H1 (cell line): ENCODE data around the gene FCAMR. TPM values are rescaled to one million over a fixed set of nuclear protein-coding genes. Genes with fewer than 3 reads are reported as not detected.

Experiments
- CTCF ChIA-PET: fragments of 300-600 bp; sonication (Branson Sonifier 250); formaldehyde crosslinking; loops from one replicate; lab custom pipeline; 2021; ENCODE audit not compliant: partially characterized antibody; lab: Charles Lee
- POLR2A ChIA-PET: fragments of 300-600 bp; sonication (Branson Sonifier 250); formaldehyde crosslinking; loops from one replicate; lab custom pipeline; 2021; ENCODE audit warnings: inconsistent platforms; ENCODE audit not compliant: partially characterized antibody; lab: Charles Lee
- DNase-seq, 2 experiments: peaks; one replicate each; pipeline versions ENCODE4 v3.0.0 to v3.0.0-alpha.2; 2010 to 2022; ENCODE audit warnings: low spot score in 2 of 2, low read depth in 1 of 2, mixed read lengths in 1 of 2
- FAIRE-seq: peaks from 2 replicates; lab custom pipeline; 2011; peaks lifted over from hg19 to GRCh38; lab: Jason Lieb, UNC
- H2AFZ ChIP-seq: 2 replicates; pipeline ENCODE4 v1.8.1; 2012; ENCODE audit warnings: low read length, inconsistent platforms
- H2AK5ac ChIP-seq: 2 replicates; pipeline ENCODE4 v1.6.1; 2013; ENCODE audit warnings: low read depth, low read length
- H2BK120ac ChIP-seq: replicated peaks from 2 replicates; pipeline ENCODE3; 2013; ENCODE audit warnings: low read depth, low read length, inconsistent platforms
- H2BK12ac ChIP-seq: 2 replicates; pipeline ENCODE4 v1.6.1; 2013; ENCODE audit warnings: low read depth, low read length
- H2BK15ac ChIP-seq: 2 replicates; pipeline ENCODE4 v1.6.1; 2013; ENCODE audit warnings: low read length
- H2BK20ac ChIP-seq: 2 replicates; pipeline ENCODE4 v1.6.1; 2013; ENCODE audit warnings: low read length
- H2BK5ac ChIP-seq: 2 replicates; pipeline ENCODE4 v1.6.1; 2013; ENCODE audit warnings: low read depth, low read length
- H3K14ac ChIP-seq: 2 replicates; pipeline ENCODE4 v1.6.1; 2013; ENCODE audit warnings: inconsistent platforms; ENCODE audit not compliant: insufficient read length
- H3K18ac ChIP-seq: 2 replicates; pipeline ENCODE4 v1.6.1; 2013; ENCODE audit warnings: low read length; ENCODE audit errors: extremely low read depth
- H3K23ac ChIP-seq: 2 replicates; pipeline ENCODE4 v1.6.1; 2013; ENCODE audit warnings: inconsistent platforms; ENCODE audit not compliant: insufficient read length
- H3K23me2 ChIP-seq: 2 replicates; pipeline ENCODE4 v1.6.1; 2013; ENCODE audit warnings: low read depth, low read length
- H3K27ac ChIP-seq: 2 replicates; pipeline ENCODE4 v1.6.1; 2011; ENCODE audit warnings: low read depth, low read length, inconsistent platforms
- H3K27me3 ChIP-seq, 4 experiments: replicated peaks in 1 of 4; 1 replicate in 1 of 4; 2 replicates in 3 of 4; pipeline versions ENCODE4 v1.6.1 to v1.8.1; 2011 to 2013; ENCODE audit warnings: low read length in 3 of 4, mild to moderate bottlenecking in 3 of 4, inconsistent platforms in 2 of 4, mixed read lengths in 2 of 4, moderate library complexity in 1 of 4; ENCODE audit not compliant: control insufficient read depth in 3 of 4, insufficient read depth in 3 of 4; ENCODE audit errors: extremely low read depth in 1 of 4
- H3K36me3 ChIP-seq, 4 experiments: 2 replicates each; pipeline versions ENCODE4 v1.6.1 to v1.8.1; 2011 to 2013; ENCODE audit warnings: mild to moderate bottlenecking in 4 of 4, low read length in 3 of 4, moderate library complexity in 2 of 4, control low read depth in 1 of 4, inconsistent platforms in 1 of 4; ENCODE audit not compliant: insufficient read depth in 4 of 4, control insufficient read depth in 2 of 4
- H3K4ac ChIP-seq: replicated peaks from 2 replicates; pipeline ENCODE3; 2013; ENCODE audit warnings: low read length, low read depth, mixed read lengths, inconsistent platforms; ENCODE audit not compliant: insufficient read length
- H3K4me1 ChIP-seq, 4 experiments: replicated peaks in 1 of 4; 1 replicate in 1 of 4; 2 replicates in 3 of 4; pipeline versions ENCODE4 v1.6.1 to v1.8.1; 2011 to 2013; ENCODE audit warnings: low read length in 3 of 4, inconsistent platforms in 2 of 4, mixed read lengths in 1 of 4; ENCODE audit not compliant: insufficient read depth in 4 of 4, control insufficient read depth in 3 of 4
- H3K4me2 ChIP-seq, 2 experiments: 2 replicates each; pipeline versions ENCODE4 v1.6.1 to v1.8.1; 2011 to 2013; ENCODE audit warnings: low read depth in 2 of 2, low read length in 2 of 2, control low read depth in 1 of 2, inconsistent platforms in 1 of 2, mild to moderate bottlenecking in 1 of 2; ENCODE audit not compliant: insufficient read depth in 1 of 2
- H3K4me3 ChIP-seq, 4 experiments: fragments of 200-600, 300-600 bp in 1 of 4; sonication (generic), shearing (Covaris generic), sonication (Bioruptor Twin) in 1 of 4; 2 replicates each; pipeline versions ENCODE4 v1.5.1 to v1.8.1; 2011 to 2016; ENCODE audit warnings: low read length in 4 of 4, low read depth in 3 of 4, control low read depth in 2 of 4, inconsistent platforms in 2 of 4, mild to moderate bottlenecking in 2 of 4, mixed read lengths in 1 of 4, moderate library complexity in 1 of 4; ENCODE audit not compliant: insufficient read depth in 2 of 4; ENCODE audit errors: extremely low read depth in 1 of 4
- H3K56ac ChIP-seq: replicated peaks from 2 replicates; pipeline ENCODE3; 2013; ENCODE audit warnings: low read depth, mild to moderate bottlenecking, mixed read lengths, low read length, inconsistent platforms; ENCODE audit not compliant: insufficient read length
- H3K79me1 ChIP-seq: 2 replicates; pipeline ENCODE4 v1.6.1; 2013; ENCODE audit warnings: low read depth, low read length, control low read depth
- H3K79me2 ChIP-seq, 2 experiments: 2 replicates each; pipeline versions ENCODE4 v1.6.1 to v1.8.1; 2012 to 2013; ENCODE audit warnings: low read length in 2 of 2, mild to moderate bottlenecking in 2 of 2, inconsistent platforms in 1 of 2; ENCODE audit not compliant: insufficient read depth in 2 of 2, control insufficient read depth in 1 of 2
- H3K9ac ChIP-seq, 4 experiments: replicated peaks in 1 of 4; 1 replicate in 1 of 4; 2 replicates in 3 of 4; pipeline versions ENCODE4 v1.6.1 to v1.8.1; 2011 to 2013; ENCODE audit warnings: low read depth in 3 of 4, low read length in 3 of 4, control low read depth in 2 of 4, mild to moderate bottlenecking in 2 of 4, moderate library complexity in 2 of 4, inconsistent platforms in 1 of 4; ENCODE audit errors: extremely low read depth in 1 of 4
- H3K9me3 ChIP-seq, 2 experiments: 2 replicates each; pipeline versions ENCODE4 v1.6.1 to v1.8.1; 2012 to 2013; ENCODE audit warnings: mild to moderate bottlenecking in 2 of 2, moderate library complexity in 2 of 2, control low read depth in 1 of 2, inconsistent platforms in 1 of 2, low read depth in 1 of 2, low read length in 1 of 2, mixed read lengths in 1 of 2; ENCODE audit not compliant: insufficient read depth in 2 of 2
- H4K20me1 ChIP-seq, 2 experiments: replicated peaks in 1 of 2; 2 replicates each; pipeline versions ENCODE3 to v1.8.1; 2011 to 2013; ENCODE audit warnings: inconsistent platforms in 2 of 2, low read length in 2 of 2, mild to moderate bottlenecking in 1 of 2; ENCODE audit not compliant: insufficient read depth in 2 of 2, control insufficient read depth in 1 of 2
- H4K5ac ChIP-seq: 2 replicates; pipeline ENCODE4 v1.6.1; 2013; ENCODE audit warnings: low read length, low read depth, mixed read lengths, inconsistent platforms; ENCODE audit not compliant: insufficient read length
- H4K8ac ChIP-seq: 2 replicates; pipeline ENCODE4 v1.8.0; 2013; ENCODE audit warnings: mild to moderate bottlenecking, moderate library complexity, low read length, inconsistent platforms; ENCODE audit not compliant: insufficient read depth; ENCODE audit errors: extremely low read depth
- H4K91ac ChIP-seq: replicated peaks from 2 replicates; pipeline ENCODE3; 2013; ENCODE audit warnings: low read length, mixed read lengths, inconsistent platforms; ENCODE audit not compliant: insufficient read length
- EP300 ChIP-seq, 2 experiments: IDR thresholded peaks; 1 replicate in 1 of 2; 2 replicates in 1 of 2; pipeline ENCODE4 v1.6.1; 2011 to 2012; ENCODE audit warnings: low read depth in 2 of 2, low read length in 2 of 2, mild to moderate bottlenecking in 2 of 2, borderline replicate concordance in 1 of 2, inconsistent platforms in 1 of 2, moderate library complexity in 1 of 2
- WGBS, 2 experiments: shearing (Covaris generic) in 1 of 2; methylation state at CpG; one replicate each; pipeline versions ENCODE4 v1.1.6 to v1.1.7; 2013 to 2015; ENCODE audit warnings: low lambda C conversion rate in 2 of 2, mixed read lengths in 2 of 2, inconsistent platforms in 1 of 2, low coverage in 1 of 2, missing lambda C conversion rate in 1 of 2; ENCODE audit not compliant: insufficient replicate concordance in 2 of 2, insufficient coverage in 1 of 2, insufficient read length in 1 of 2; ENCODE audit errors: extremely low coverage in 1 of 2, missing lambda C conversion rate in 1 of 2; 5-methylcytosine and 5-hydroxymethylcytosine counted together
- polyA plus RNA-seq, 7 experiments: library from polyadenylated mRNA; depleted of rRNA in 3 of 7; stranded (reverse) in 5 of 7; unstranded in 2 of 7; fragments of >200 nt in 5 of 7; fragments of 200-250 nt in 2 of 7; gene quantifications; 1 replicate in 5 of 7; 2 replicates in 1 of 7; 4 replicates in 1 of 7; pipeline versions ENCODE4 v1.2.1 to v1.2.3, GENCODE V29; 2011 to 2013; ENCODE audit warnings: missing spikeins in 2 of 7, mixed read lengths in 2 of 7
- total RNA-seq: library from RNA; stranded (reverse); fragmentation: NEBNext Ultra II Directional; extraction: Animal tissue kit (Norgen Biotek cat#: 25700); gene quantifications from 2 replicates; pipeline ENCODE4 v1.2.1, GENCODE V29; 2021
- TF ChIP-seq, protein P1 (sequence below), 3 experiments: IDR thresholded peaks; 1 replicate in 2 of 3; 2 replicates in 1 of 3; pipeline versions ENCODE4 v1.5.1 to v1.6.1; 2011; ENCODE audit warnings: low read length in 3 of 3, mild to moderate bottlenecking in 3 of 3, inconsistent platforms in 2 of 3, low read depth in 1 of 3, moderate library complexity in 1 of 3; ENCODE audit not compliant: insufficient read depth in 1 of 3; ENCODE audit errors: control extremely low read depth in 1 of 3

FCAMR gene
- total and polyA plus RNA-seq, 2 of the 8 experiments (the other 6 are each of a cell fraction or from before 2014, with no cell fraction given): not detected

DNA sequence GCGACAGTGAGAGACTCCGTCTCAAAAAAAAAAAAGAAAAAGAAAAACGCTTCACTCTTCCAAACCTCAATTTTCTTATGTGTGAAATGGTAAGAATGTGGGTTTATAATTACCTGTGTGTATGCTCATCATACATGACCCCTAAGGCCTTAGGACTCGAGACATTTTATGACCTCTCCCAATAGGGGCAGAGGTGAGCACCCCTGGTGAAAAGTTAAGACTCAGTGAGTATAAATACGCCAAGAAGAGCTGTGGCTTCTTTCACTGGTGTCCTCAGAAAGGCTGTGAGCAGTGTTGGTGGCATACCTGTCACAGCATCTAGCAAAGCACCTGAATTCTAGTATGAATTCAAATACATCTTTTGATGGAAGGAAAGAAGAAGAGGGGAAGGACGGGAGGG, 40.7 kb downstream of the FCAMR start:
- H3K14ac ChIP-seq: no peak overlapping the region
- H4K20me1 ChIP-seq: peaks cover 0 to 1% of the 10 kb centered on the region in 2 experiments
- 87% methylated on average over 3 of the region's 6 CpGs; no CpG with 5 or more reads in 1 of the 2 experiments for WGBS, 2 experiments
- H2BK12ac ChIP-seq: no peak overlapping the region
- H3K23me2 ChIP-seq: peaks cover 1% of the 10 kb centered on the region; the same call in 1 of the 2 replicates
- H2BK5ac ChIP-seq: no peak overlapping the region
- no peak overlapping the region for H3K4me3 ChIP-seq
- no peak for TF ChIP-seq EP300 (IDR thresholded peaks at IDR 0.05; ENCODE audit: borderline replicate concordance in 1 of 2, low read depth in 2 of 2, low read length in 2 of 2)
- TF ChIP-seq, protein P1, sequence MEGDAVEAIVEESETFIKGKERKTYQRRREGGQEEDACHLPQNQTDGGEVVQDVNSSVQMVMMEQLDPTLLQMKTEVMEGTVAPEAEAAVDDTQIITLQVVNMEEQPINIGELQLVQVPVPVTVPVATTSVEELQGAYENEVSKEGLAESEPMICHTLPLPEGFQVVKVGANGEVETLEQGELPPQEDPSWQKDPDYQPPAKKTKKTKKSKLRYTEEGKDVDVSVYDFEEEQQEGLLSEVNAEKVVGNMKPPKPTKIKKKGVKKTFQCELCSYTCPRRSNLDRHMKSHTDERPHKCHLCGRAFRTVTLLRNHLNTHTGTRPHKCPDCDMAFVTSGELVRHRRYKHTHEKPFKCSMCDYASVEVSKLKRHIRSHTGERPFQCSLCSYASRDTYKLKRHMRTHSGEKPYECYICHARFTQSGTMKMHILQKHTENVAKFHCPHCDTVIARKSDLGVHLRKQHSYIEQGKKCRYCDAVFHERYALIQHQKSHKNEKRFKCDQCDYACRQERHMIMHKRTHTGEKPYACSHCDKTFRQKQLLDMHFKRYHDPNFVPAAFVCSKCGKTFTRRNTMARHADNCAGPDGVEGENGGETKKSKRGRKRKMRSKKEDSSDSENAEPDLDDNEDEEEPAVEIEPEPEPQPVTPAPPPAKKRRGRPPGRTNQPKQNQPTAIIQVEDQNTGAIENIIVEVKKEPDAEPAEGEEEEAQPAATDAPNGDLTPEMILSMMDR (IDR thresholded peaks at IDR 0.05; ENCODE audit: control extremely low read depth in 1 of 3, insufficient read depth in 1 of 3, low read depth in 1 of 3, low read length in 3 of 3): peak in 1 of 3 experiments; percentile 28; a peak in 2 of 4 replicates
- H3K9ac ChIP-seq: no peak overlapping the region
- H4K5ac ChIP-seq: no peak overlapping the region
- no peak overlapping the region for H3K27ac ChIP-seq
- H3K56ac ChIP-seq: no peak overlapping the region
- no peaks in the 10 kb centered on the region for H3K36me3 ChIP-seq
- no peak overlapping the region for H3K23ac ChIP-seq
- no peak overlapping the region for H2BK120ac ChIP-seq
- no peak overlapping the region for H3K4ac ChIP-seq
- H2BK15ac ChIP-seq: no peak overlapping the region
- H2BK20ac ChIP-seq: no peak overlapping the region
- no peak overlapping the region for H3K4me2 ChIP-seq
- DNase-seq (no peak), FAIRE-seq (no peak)
- no peaks in the 10 kb centered on the region for H3K79me2 ChIP-seq
- POLR2A ChIA-PET: no interaction called here
- CTCF ChIA-PET: interaction anchor here (1.2 to 13.8 kb wide), 7 partner anchors 12 to 64 kb away, joined by 4 to 226 read pairs (median 5); partner anchors contain the start of genes FCMR, IL20 and PIGR
- H2AFZ ChIP-seq: no peak overlapping the region
- H4K8ac ChIP-seq: no peak overlapping the region
- no peaks in the 10 kb centered on the region for H3K4me1 ChIP-seq
- no peaks in the 10 kb centered on the region for H3K9me3 ChIP-seq
- no peak overlapping the region for H2AK5ac ChIP-seq
- H3K27me3 ChIP-seq: no peaks in the 10 kb centered on the region
- no peaks in the 10 kb centered on the region for H3K79me1 ChIP-seq
- H3K18ac ChIP-seq: no peak overlapping the region
- no peak overlapping the region for H4K91ac ChIP-seq
